ENCODE measurements around the gene RFPL1.
A peak's percentile ranks its signal among the peaks of the same experiment; 100 is the strongest.

Gene RFPL1

GRCh38 chr22:29475550-29475949 is 37.2 kb downstream of the RFPL1 start:
- no peak overlapping the region for H3K27ac ChIP-seq (ENCODE audit: insufficient read depth, low read depth, low read length, poor library complexity, severe bottlenecking)
- peaks cover 13% of the 10 kb centered on the region for H3K4me1 ChIP-seq (ENCODE audit: control insufficient read depth, insufficient read depth, low read length)
- H3K36me3 ChIP-seq (ENCODE audit: control insufficient read depth, insufficient read depth, low read length) = no peaks in the 10 kb centered on the region
- peaks cover 47% of the 10 kb centered on the region for H3K27me3 ChIP-seq (ENCODE audit: control insufficient read depth, insufficient read depth, low read length, poor library complexity, severe bottlenecking)
- 86 to 87% methylated on average over 8 of the region's 8 CpGs for WGBS, 2 experiments
- no peak overlapping the region for H3K4me3 ChIP-seq (ENCODE audit: insufficient read depth, low read depth, low read length)
- no peaks in the 10 kb centered on the region for H3K9me3 ChIP-seq (ENCODE audit: control insufficient read depth, low read length)

- WGBS, 2 experiments = 71 to 77% methylated on average over 6 of the region's 6 CpGs
- no peak overlapping the region for H3K4me3 ChIP-seq (ENCODE audit: insufficient read depth, low read depth, low read length)
- no peaks in the 10 kb centered on the region for H3K9me3 ChIP-seq (ENCODE audit: control insufficient read depth, low read length)
- no peak overlapping the region for H3K27ac ChIP-seq (ENCODE audit: insufficient read depth, low read depth, low read length, poor library complexity, severe bottlenecking)
- H3K4me1 ChIP-seq (ENCODE audit: control insufficient read depth, insufficient read depth, low read length) = peaks cover 16% of the 10 kb centered on the region
- peaks cover 53% of the 10 kb centered on the region for H3K27me3 ChIP-seq (ENCODE audit: control insufficient read depth, insufficient read depth, low read length, poor library complexity, severe bottlenecking)
- no peaks in the 10 kb centered on the region for H3K36me3 ChIP-seq (ENCODE audit: control insufficient read depth, insufficient read depth, low read length)
These were observed 37.7 kb downstream of the RFPL1 start for GRCh38 chr22:29476116-29476515.

GRCh38 chr22:29477723-29478318 is 39.4 kb downstream of the RFPL1 start:
- WGBS, 2 experiments = 21 to 24% methylated on average over 3 to 4 of the region's 4 CpGs
- Histone ChIP-seq H3K9me3 (ENCODE audit: control insufficient read depth, low read length) (no peaks in the 10 kb centered on the region), H3K27ac (ENCODE audit: insufficient read depth, low read depth, low read length, poor library complexity, severe bottlenecking) (no peak overlapping the region), H3K4me1 (ENCODE audit: control insufficient read depth, insufficient read depth, low read length) (peaks cover 23% of the 10 kb centered on the region), H3K36me3 (ENCODE audit: control insufficient read depth, insufficient read depth, low read length) (no peaks in the 10 kb centered on the region), H3K27me3 (ENCODE audit: control insufficient read depth, insufficient read depth, low read length, poor library complexity, severe bottlenecking) (peaks cover 66% of the 10 kb centered on the region), H3K4me3 (ENCODE audit: insufficient read depth, low read depth, low read length) (peak overlapping the region; percentile 13)

- Histone ChIP-seq H3K27ac (ENCODE audit: insufficient read depth, low read depth, low read length, poor library complexity, severe bottlenecking) (no peak overlapping the region), H3K27me3 (ENCODE audit: control insufficient read depth, insufficient read depth, low read length, poor library complexity, severe bottlenecking) (peaks cover 66% of the 10 kb centered on the region), H3K36me3 (ENCODE audit: control insufficient read depth, insufficient read depth, low read length) (no peaks in the 10 kb centered on the region), H3K9me3 (ENCODE audit: control insufficient read depth, low read length) (no peaks in the 10 kb centered on the region), H3K4me3 (ENCODE audit: insufficient read depth, low read depth, low read length) (peak overlapping the region; percentile 13), H3K4me1 (ENCODE audit: control insufficient read depth, insufficient read depth, low read length) (peaks cover 23% of the 10 kb centered on the region)
- 10% methylated on average over 21 of the region's 21 CpGs for WGBS, 2 experiments
These were observed 40.2 kb downstream of the RFPL1 start for GRCh38 chr22:29478326-29479276.

GRCh38 chr22:29479417-29480261 is 41.3 kb downstream of the RFPL1 start, which contains the start of gene NEFH:
Gene NEFH, plus strand, starts transcription at chr22:29480218. Its CDS starts 45 bp downstream, at chr22:29480263.
- Histone ChIP-seq H3K4me1 (ENCODE audit: control insufficient read depth, insufficient read depth, low read length) (peaks cover 23% of the 10 kb centered on the region), H3K9me3 (ENCODE audit: control insufficient read depth, low read length) (no peaks in the 10 kb centered on the region), H3K36me3 (ENCODE audit: control insufficient read depth, insufficient read depth, low read length) (no peaks in the 10 kb centered on the region), H3K4me3 (ENCODE audit: insufficient read depth, low read depth, low read length) (peak within 1 kb of the TSS; percentile 33), H3K27ac (ENCODE audit: insufficient read depth, low read depth, low read length, poor library complexity, severe bottlenecking) (no peak within 1 kb of the TSS), H3K27me3 (ENCODE audit: control insufficient read depth, insufficient read depth, low read length, poor library complexity, severe bottlenecking) (peaks cover 66% of the 10 kb centered on the region)
- WGBS, 2 experiments = 6% methylated on average over 48 of the region's 48 CpGs

- Histone ChIP-seq H3K36me3 (ENCODE audit: control insufficient read depth, insufficient read depth, low read length) (no peaks in the 10 kb centered on the region), H3K4me1 (ENCODE audit: control insufficient read depth, insufficient read depth, low read length) (peaks cover 23% of the 10 kb centered on the region), H3K4me3 (ENCODE audit: insufficient read depth, low read depth, low read length) (peak overlapping the region; percentile 33), H3K9me3 (ENCODE audit: control insufficient read depth, low read length) (no peaks in the 10 kb centered on the region), H3K27ac (ENCODE audit: insufficient read depth, low read depth, low read length, poor library complexity, severe bottlenecking) (no peak overlapping the region), H3K27me3 (ENCODE audit: control insufficient read depth, insufficient read depth, low read length, poor library complexity, severe bottlenecking) (peaks cover 66% of the 10 kb centered on the region)
- 4 to 6% methylated on average over 39 of the region's 39 CpGs for WGBS, 2 experiments
These were observed 41.8 kb downstream of the RFPL1 start for GRCh38 chr22:29480262-29480511.

- peaks cover 66% of the 10 kb centered on the region for H3K27me3 ChIP-seq (ENCODE audit: control insufficient read depth, insufficient read depth, low read length, poor library complexity, severe bottlenecking)
- 6 to 7% methylated on average over 107 of the region's 107 CpGs for WGBS, 2 experiments
- H3K27ac ChIP-seq (ENCODE audit: insufficient read depth, low read depth, low read length, poor library complexity, severe bottlenecking) = no peak overlapping the region
- peak overlapping the region; percentile 33 for H3K4me3 ChIP-seq (ENCODE audit: insufficient read depth, low read depth, low read length)
- H3K4me1 ChIP-seq (ENCODE audit: control insufficient read depth, insufficient read depth, low read length) = peaks cover 23% of the 10 kb centered on the region
- no peaks in the 10 kb centered on the region for H3K9me3 ChIP-seq (ENCODE audit: control insufficient read depth, low read length)
- no peaks in the 10 kb centered on the region for H3K36me3 ChIP-seq (ENCODE audit: control insufficient read depth, insufficient read depth, low read length)
These were observed 42.3 kb downstream of the RFPL1 start for GRCh38 chr22:29480512-29481264.

GRCh38 chr22:29481265-29482000 is 43.0 kb downstream of the RFPL1 start:
- Histone ChIP-seq H3K27ac (ENCODE audit: insufficient read depth, low read depth, low read length, poor library complexity, severe bottlenecking) (no peak overlapping the region), H3K36me3 (ENCODE audit: control insufficient read depth, insufficient read depth, low read length) (no peaks in the 10 kb centered on the region), H3K27me3 (ENCODE audit: control insufficient read depth, insufficient read depth, low read length, poor library complexity, severe bottlenecking) (peaks cover 63% of the 10 kb centered on the region), H3K9me3 (ENCODE audit: control insufficient read depth, low read length) (no peaks in the 10 kb centered on the region), H3K4me3 (ENCODE audit: insufficient read depth, low read depth, low read length) (peak overlapping the region; percentile 33), H3K4me1 (ENCODE audit: control insufficient read depth, insufficient read depth, low read length) (peaks cover 23% of the 10 kb centered on the region)
- WGBS, 2 experiments = 4% methylated on average over 15 of the region's 15 CpGs

- WGBS, 2 experiments = 76 to 82% methylated on average over 11 of the region's 11 CpGs
- Histone ChIP-seq H3K9me3 (ENCODE audit: control insufficient read depth, low read length) (no peaks in the 10 kb centered on the region), H3K27ac (ENCODE audit: insufficient read depth, low read depth, low read length, poor library complexity, severe bottlenecking) (no peak overlapping the region), H3K4me3 (ENCODE audit: insufficient read depth, low read depth, low read length) (no peak overlapping the region), H3K27me3 (ENCODE audit: control insufficient read depth, insufficient read depth, low read length, poor library complexity, severe bottlenecking) (peaks cover 56% of the 10 kb centered on the region), H3K4me1 (ENCODE audit: control insufficient read depth, insufficient read depth, low read length) (peaks cover 23% of the 10 kb centered on the region), H3K36me3 (ENCODE audit: control insufficient read depth, insufficient read depth, low read length) (no peaks in the 10 kb centered on the region)
These were observed 43.9 kb downstream of the RFPL1 start for GRCh38 chr22:29482253-29482652.

Measured in ectodermal cell (in vitro differentiated cells).